ENCODE measurements around the gene CNGA2. TPM values are rescaled to one million over a fixed set of nuclear protein-coding genes. Genes with fewer than 3 reads are reported as not detected.

Gene CNGA2
- total RNA-seq, 1 experiment from 2014 or later: not detected

- Histone ChIP-seq H3K27ac (ENCODE audit: low read depth, low read length) (no peak overlapping the region), H3K4me2 (ENCODE audit: low read length) (no peak overlapping the region), H3K36me3 (ENCODE audit: control insufficient read depth in 1 of 2, insufficient read depth in 2 of 2, low read length in 2 of 2) (no peaks in the 10 kb centered on the region), H3K4me3 (replicated peaks in 1 of 2; ENCODE audit: low read depth in 1 of 2, low read length in 2 of 2) (no peak overlapping the region), H4K20me1 (ENCODE audit: insufficient read depth) (no peaks in the 10 kb centered on the region), H2AFZ (ENCODE audit: low read depth, low read length, poor library complexity, severe bottlenecking) (no peak overlapping the region), H3K4me1 (ENCODE audit: control insufficient read depth in 1 of 2, insufficient read depth in 2 of 2, low read length in 2 of 2) (peaks cover 4 to 7% of the 10 kb centered on the region in 2 experiments; a peak in 2 of 4 replicates), H3K9me3 (ENCODE audit: control insufficient read depth in 1 of 2, insufficient read depth in 1 of 2, low read depth in 1 of 2, low read length in 2 of 2) (no peaks in the 10 kb centered on the region), H3K9me2 (ENCODE audit: insufficient read depth) (no peaks in the 10 kb centered on the region), H3K9ac (ENCODE audit: low read length) (no peak overlapping the region), H3K79me2 (ENCODE audit: insufficient read depth, low read length) (no peaks in the 10 kb centered on the region), H3K27me3 (ENCODE audit: insufficient read depth, low read length) (peaks cover 2% of the 10 kb centered on the region; the same call in 1 of the 2 replicates)
- ChIA-PET POLR2A (no interaction called here), RAD21 (ENCODE audit: low non-redundant PET in 1 of 2, low total read pairs in 2 of 2, uncharacterized antibody in 2 of 2, unreplicated experiment in 2 of 2) (interaction anchor here (1.2 to 2.1 kb wide), 2 partner anchors 880 kb away, joined by 10 to 11 read pairs; no protein-coding TSS in a partner anchor), CTCF (interaction anchor here (0.6 to 2.8 kb wide), 11 partner anchors 15 to 1068 kb away, joined by 3 to 32 read pairs (median 4); partner anchors contain the start of gene GABRQ)
- intact Hi-C loops (cut with micrococcal nuclease): loop anchor here (1.0 to 5.0 kb wide), 3 partner anchors 589 to 883 kb away; no protein-coding TSS in a partner anchor
- DNase-seq (ENCODE audit: low read depth, low spot score) (no peak), ATAC-seq (no peak)
- no peak for TF ChIP-seq SIN3A (IDR thresholded peaks at IDR 0.05; ENCODE audit: low read depth)
- TF ChIP-seq, protein P1, sequence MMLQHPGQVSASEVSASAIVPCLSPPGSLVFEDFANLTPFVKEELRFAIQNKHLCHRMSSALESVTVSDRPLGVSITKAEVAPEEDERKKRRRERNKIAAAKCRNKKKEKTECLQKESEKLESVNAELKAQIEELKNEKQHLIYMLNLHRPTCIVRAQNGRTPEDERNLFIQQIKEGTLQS (IDR thresholded peaks at IDR 0.05): no peak
- TF ChIP-seq CBX3 (IDR thresholded peaks at IDR 0.05; ENCODE audit: low read depth): no peak
- no peak for TF ChIP-seq JUND (IDR thresholded peaks at IDR 0.05)
- TF ChIP-seq EGR1 (IDR thresholded peaks at IDR 0.05; ENCODE audit: low read depth): no peak
- no peak for TF ChIP-seq TCF7L2 (IDR thresholded peaks at IDR 0.05; ENCODE audit: borderline replicate concordance, extremely low read depth, insufficient read depth, insufficient read length)
- TF ChIP-seq EZH2 (IDR thresholded peaks at IDR 0.05): no peak
- TF ChIP-seq YY1 (IDR thresholded peaks at IDR 0.05; ENCODE audit: extremely low read depth, insufficient replicate concordance, low read depth, low read length): no peak
- no peak for TF ChIP-seq POLR2AphosphoS5 (IDR thresholded peaks at IDR 0.05; ENCODE audit: low read depth, low read length)
- BruUV-seq (replicated peaks): no TSS peak
These were observed 18.3 kb downstream of the CNGA2 start for GRCh38 chrX:151752847-151753246.
